Astrocyte of the spinal cord (primary cell): Measurements from ENCODE around the gene DNAH2.

ENCODE experiments used
- DNase-seq: peaks from one replicate; pipeline ENCODE4 v3.0.0; 2011; ENCODE audit warnings: low read depth, low spot score
- H3K4me3 ChIP-seq: 2 replicates; pipeline ENCODE4 v1.5.1; 2011; ENCODE audit warnings: low read depth, mild to moderate bottlenecking, low read length, moderate library complexity
- CTCF ChIP-seq: IDR thresholded peaks from 2 replicates; pipeline ENCODE4 v1.5.1; 2012; ENCODE audit warnings: low read depth, mild to moderate bottlenecking, low read length, inconsistent platforms
- in situ Hi-C: cut with HindIII; loops from 2 replicates; pipeline ENCODE4 v1.10.0; 2017; ENCODE audit warnings: low sequenced_read_pairs

DNAH2 gene

GRCh38 chr17:7789131-7789530, 71.6 kb downstream of the DNAH2 start:
- DNase-seq = no peak
- no peak for TF ChIP-seq CTCF
- no peak overlapping the region for H3K4me3 ChIP-seq
- in situ Hi-C loops = no loop called here

- TF ChIP-seq CTCF = no peak
- no peak for DNase-seq
- H3K4me3 ChIP-seq = no peak overlapping the region
- in situ Hi-C loops = no loop called here
Observed at GRCh38 chr17:7790150-7790549, 72.6 kb downstream of the DNAH2 start.

GRCh38 chr17:7792611-7793010, 75.1 kb downstream of the DNAH2 start:
- in situ Hi-C loops = no loop called here
- no peak for DNase-seq
- no peak overlapping the region for H3K4me3 ChIP-seq
- TF ChIP-seq CTCF = no peak

- in situ Hi-C loops = no loop called here
- no peak for TF ChIP-seq CTCF
- no peak for DNase-seq
- no peak overlapping the region for H3K4me3 ChIP-seq
Observed at GRCh38 chr17:7794075-7794663, 76.6 kb downstream of the DNAH2 start.

GRCh38 chr17:7797976-7798375, 80.4 kb downstream of the DNAH2 start:
- in situ Hi-C loops = no loop called here
- no peak for DNase-seq
- no peak overlapping the region for H3K4me3 ChIP-seq
- TF ChIP-seq CTCF = no peak

GRCh38 chr17:7798839-7799238, 81.3 kb downstream of the DNAH2 start:
- TF ChIP-seq CTCF = no peak
- DNase-seq = no peak
- in situ Hi-C loops = no loop called here
- H3K4me3 ChIP-seq = no peak overlapping the region

GRCh38 chr17:7803981-7804380, 86.4 kb downstream of the DNAH2 start:
- no peak for DNase-seq
- no peak for TF ChIP-seq CTCF
- in situ Hi-C loops = no loop called here
- no peak overlapping the region for H3K4me3 ChIP-seq
